HL-60 (cell line): ENCODE data around the gene NRCAM.
"Not testable (repeated sequence)": the region's sequence is repeated elsewhere in the genome, so short reads cannot be mapped to it uniquely, and the experiment has no call there.

ENCODE experiments used
- DNase-seq, 2 experiments: peaks; one replicate each; pipeline ENCODE4 v3.0.0-alpha.2; 2010 to 2020; ENCODE audit warnings: low read depth in 1 of 2, low spot score in 1 of 2
- H3K27ac ChIP-seq: fragments of 250-450 bp; sonication (Bioruptor Pico); replicated peaks from 2 replicates; pipeline ENCODE4 v1.5.1; 2020; ENCODE audit warnings: mild to moderate bottlenecking, moderate library complexity
- H3K27me3 ChIP-seq: fragments of 250-450 bp; sonication (Bioruptor Pico); 2 replicates; pipeline ENCODE4 v1.5.1; 2021; ENCODE audit warnings: mild to moderate bottlenecking, moderate library complexity; ENCODE audit not compliant: insufficient read depth, poor library complexity, severe bottlenecking
- H3K4me3 ChIP-seq: replicated peaks from 2 replicates; pipeline ENCODE4 v1.5.1; 2011; ENCODE audit warnings: mild to moderate bottlenecking, control low read depth, low read length; ENCODE audit not compliant: insufficient read depth
- CTCF ChIP-seq: IDR thresholded peaks from one replicate; pipeline ENCODE4 v1.5.1; 2011; ENCODE audit warnings: low read length, control low read depth, inconsistent platforms; ENCODE audit not compliant: insufficient read depth
- GABPA ChIP-seq: IDR thresholded peaks from 2 replicates; pipeline ENCODE4 v1.6.1; 2012; ENCODE audit warnings: low read depth
- POLR2AphosphoS5 ChIP-seq: IDR thresholded peaks from 2 replicates; pipeline ENCODE4 v1.6.1; 2012; ENCODE audit warnings: low read depth
- REST ChIP-seq: IDR thresholded peaks from 2 replicates; pipeline ENCODE4 v1.6.1; 2012; ENCODE audit warnings: low read depth; ENCODE audit not compliant: insufficient replicate concordance
- SPI1 ChIP-seq: IDR thresholded peaks from 2 replicates; pipeline ENCODE4 v1.6.1; 2012; ENCODE audit warnings: low read depth, mild to moderate bottlenecking, borderline replicate concordance

The NRCAM gene

GRCh38 chr7:108263425-108263824 lies 192.8 kb downstream of the NRCAM start:
- H3K4me3 ChIP-seq = no peak overlapping the region
- no peaks in the 10 kb centered on the region for H3K27me3 ChIP-seq
- no peak overlapping the region for H3K27ac ChIP-seq
- no peak for TF ChIP-seq POLR2AphosphoS5
- TF ChIP-seq GABPA = no peak
- no peak for TF ChIP-seq REST
- TF ChIP-seq SPI1 = no peak
- TF ChIP-seq CTCF = no peak
- no peak for DNase-seq

GRCh38 chr7:108261560-108262255 lies 194.5 kb downstream of the NRCAM start:
- no peak for TF ChIP-seq CTCF
- TF ChIP-seq REST = no peak
- no peak for TF ChIP-seq GABPA
- no peak for TF ChIP-seq POLR2AphosphoS5
- TF ChIP-seq SPI1 = no peak
- DNase-seq = no peak
- Histone ChIP-seq H3K27me3 (no peaks in the 10 kb centered on the region), H3K4me3 (no peak overlapping the region), H3K27ac (no peak overlapping the region)

GRCh38 chr7:108259447-108259846 lies 196.8 kb downstream of the NRCAM start:
- DNase-seq, H3K4me3 ChIP-seq, H3K27me3 ChIP-seq: not testable (repeated sequence)

GRCh38 chr7:108257954-108258353 lies 198.3 kb downstream of the NRCAM start:
- H3K27me3 ChIP-seq = no peaks in the 10 kb centered on the region
- no peak for TF ChIP-seq REST
- TF ChIP-seq CTCF = no peak
- no peak for TF ChIP-seq SPI1
- no peak for TF ChIP-seq GABPA
- TF ChIP-seq POLR2AphosphoS5 = no peak
- DNase-seq = no peak
- no peak overlapping the region for H3K4me3 ChIP-seq
- H3K27ac ChIP-seq = no peak overlapping the region

More at GRCh38 chr7:108259447-108259846, 196.8 kb downstream of the NRCAM start:
- not testable (repeated sequence) for H3K27ac ChIP-seq
